KOPT-K1 (cell line): ENCODE data around the gene TMEM255A.
"Not testable (repeated sequence)": the region's sequence is repeated elsewhere in the genome, so short reads cannot be mapped to it uniquely, and the experiment has no call there.

Experiments used
- H3K27ac ChIP-seq: fragments of 200-600 bp; sonication (generic); 2 replicates; pipeline ENCODE4 v1.5.1; 2016; ENCODE audit warnings: antibody characterized with exemption, mild to moderate bottlenecking, low read depth, low read length; ENCODE audit not compliant: poor library complexity, severe bottlenecking
- H3K36me3 ChIP-seq: fragments of 200-600 bp; sonication (generic); 2 replicates; pipeline ENCODE4 v1.5.1; 2017; ENCODE audit warnings: antibody characterized with exemption, mild to moderate bottlenecking, low read length, moderate library complexity; ENCODE audit not compliant: insufficient read depth
- H3K9me3 ChIP-seq: fragments of 200-600 bp; sonication (generic); 2 replicates; pipeline ENCODE4 v1.5.1; 2017; ENCODE audit warnings: antibody characterized with exemption, low read length, mild to moderate bottlenecking; ENCODE audit not compliant: insufficient read depth, poor library complexity, severe bottlenecking

The TMEM255A gene

GRCh38 chrX:120310861-120311726 is at the start of gene TMEM255A:
TSS of gene TMEM255A (minus strand) at chrX:120311461. CDS start at chrX:120311309, 152 bp downstream.
- Histone ChIP-seq H3K27ac (no peak within 1 kb of the TSS), H3K9me3 (no peaks in the 10 kb centered on the region), H3K36me3 (no peaks in the 10 kb centered on the region)

- Histone ChIP-seq H3K27ac (no peak overlapping the region), H3K9me3 (no peaks in the 10 kb centered on the region), H3K36me3 (no peaks in the 10 kb centered on the region)
These were observed 47.6 kb upstream of the TMEM255A start for GRCh38 chrX:120358737-120359456.

GRCh38 chrX:120357186-120357585 is 45.9 kb upstream of the TMEM255A start:
- no peaks in the 10 kb centered on the region for H3K9me3 ChIP-seq
- H3K36me3 ChIP-seq, result no peaks in the 10 kb centered on the region
- no peak overlapping the region for H3K27ac ChIP-seq

GRCh38 chrX:120356084-120356483 is 44.8 kb upstream of the TMEM255A start:
- no peak overlapping the region for H3K27ac ChIP-seq

DNA sequence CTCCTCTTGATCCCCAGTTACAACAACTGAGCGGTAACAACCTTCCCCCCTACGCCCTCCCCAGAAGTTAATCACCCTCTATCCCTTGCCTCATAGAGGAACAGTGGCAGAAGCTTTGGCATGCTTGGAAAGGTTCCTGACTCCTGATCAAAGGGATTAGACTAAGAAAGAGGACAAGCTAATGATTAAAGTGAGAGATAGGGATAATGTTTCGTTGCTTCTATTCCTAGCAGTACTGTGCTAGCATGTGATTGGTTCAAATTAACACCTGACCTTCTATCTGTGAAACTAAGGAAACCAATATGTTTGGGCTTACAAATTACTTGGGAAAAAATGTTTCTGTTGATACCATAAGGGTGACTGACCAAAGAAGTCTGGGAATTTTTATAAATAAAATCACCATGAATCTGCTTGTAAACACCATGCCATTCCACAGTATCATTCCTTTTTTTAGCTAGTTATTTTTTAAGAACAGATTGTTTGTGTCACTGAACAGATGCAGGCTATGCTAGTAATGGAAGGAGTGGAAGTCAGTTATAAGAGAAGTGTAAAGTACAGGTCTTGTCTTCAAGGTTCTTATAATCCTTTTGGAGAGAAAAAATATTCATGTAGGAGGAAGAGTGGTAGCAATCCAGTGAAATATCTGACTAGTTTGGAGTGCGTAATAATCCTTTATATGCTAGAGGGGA is 39.3 kb upstream of the TMEM255A start:
- Histone ChIP-seq H3K9me3 (no peaks in the 10 kb centered on the region), H3K27ac (no peak overlapping the region), H3K36me3 (no peaks in the 10 kb centered on the region)

More at GRCh38 chrX:120356084-120356483, 44.8 kb upstream of the TMEM255A start:
- H3K9me3 ChIP-seq, result no peaks in the 10 kb centered on the region
- H3K36me3 ChIP-seq, result no peaks in the 10 kb centered on the region

GRCh38 chrX:120344566-120344965 is 33.3 kb upstream of the TMEM255A start:
- not testable (repeated sequence) for H3K36me3 ChIP-seq, H3K27ac ChIP-seq, H3K9me3 ChIP-seq

GRCh38 chrX:120336899-120337298 is 25.6 kb upstream of the TMEM255A start:
- Histone ChIP-seq H3K27ac (no peak overlapping the region), H3K36me3 (no peaks in the 10 kb centered on the region), H3K9me3 (peaks cover 14% of the 10 kb centered on the region)

DNA sequence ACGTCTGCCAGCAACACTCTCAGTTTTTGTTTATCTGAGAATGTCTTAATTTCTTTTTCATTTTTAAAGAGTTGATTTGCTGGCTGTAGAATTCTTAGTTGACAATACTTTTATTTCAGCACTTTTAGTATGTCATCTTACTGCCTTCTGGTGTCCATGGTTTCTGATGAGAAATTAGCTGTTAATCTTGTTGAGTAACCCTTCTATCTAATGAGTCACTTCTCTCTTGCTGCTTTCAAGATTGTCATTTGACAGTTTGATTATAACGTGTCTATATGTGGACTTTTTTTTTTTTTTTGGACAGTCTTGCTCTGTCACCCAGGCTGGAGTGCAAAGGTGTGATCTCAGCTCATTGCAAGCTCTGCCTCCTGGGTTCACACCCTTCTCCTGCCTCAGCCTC is 24.0 kb upstream of the TMEM255A start:
- Histone ChIP-seq H3K9me3 (peaks cover 14% of the 10 kb centered on the region), H3K27ac (no peak overlapping the region), H3K36me3 (no peaks in the 10 kb centered on the region)

DNA sequence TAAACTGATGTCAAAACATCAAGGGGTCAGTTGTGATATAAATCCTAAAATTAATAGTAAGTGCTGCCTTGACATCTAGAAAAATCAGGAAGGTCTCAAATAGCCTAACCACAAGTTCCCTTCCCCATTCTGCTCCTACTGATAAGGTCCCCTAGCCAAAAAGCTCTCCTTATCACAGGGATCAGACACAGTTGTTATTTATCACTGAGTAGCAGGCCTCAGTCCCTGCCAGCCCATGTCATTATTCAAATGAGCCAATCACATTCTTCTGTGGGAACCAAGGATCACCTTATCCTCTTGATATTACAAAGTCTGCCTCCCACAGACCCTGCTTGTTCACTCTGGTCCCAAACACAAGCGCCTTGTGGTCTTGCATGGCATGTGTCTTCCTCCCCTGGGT is 23.3 kb upstream of the TMEM255A start:
- Histone ChIP-seq H3K36me3 (no peaks in the 10 kb centered on the region), H3K9me3 (peaks cover 14% of the 10 kb centered on the region), H3K27ac (no peak overlapping the region)

- Histone ChIP-seq H3K27ac (no peak overlapping the region), H3K36me3 (no peaks in the 10 kb centered on the region), H3K9me3 (peaks cover 14% of the 10 kb centered on the region)
These were observed 22.9 kb upstream of the TMEM255A start for GRCh38 chrX:120334151-120334550.

DNA sequence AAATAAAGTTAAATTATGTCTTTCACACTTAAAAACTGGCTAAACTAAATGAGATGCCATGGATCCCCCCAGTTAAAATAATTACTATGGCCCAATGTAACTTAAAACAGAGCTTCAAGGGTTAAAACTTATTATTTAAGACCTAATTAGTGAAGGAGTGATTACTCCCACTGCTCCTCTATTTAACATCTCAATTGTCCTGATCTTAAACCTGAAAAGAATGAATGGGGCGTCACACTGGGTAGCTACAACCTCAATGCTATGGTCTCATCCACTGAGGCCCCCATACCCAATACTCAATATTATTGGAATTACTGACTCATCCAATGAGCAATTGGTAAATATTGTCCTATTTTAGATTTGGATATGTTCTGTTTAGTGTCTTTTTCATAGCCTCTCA is 21.1 kb upstream of the TMEM255A start:
- H3K9me3 ChIP-seq, result peaks cover 14% of the 10 kb centered on the region
- H3K27ac ChIP-seq, result no peak overlapping the region
- no peaks in the 10 kb centered on the region for H3K36me3 ChIP-seq

- Histone ChIP-seq H3K36me3 (no peaks in the 10 kb centered on the region), H3K9me3 (peaks cover 2% of the 10 kb centered on the region)
These were observed 19.9 kb upstream of the TMEM255A start for GRCh38 chrX:120331116-120331515.

GRCh38 chrX:120321520-120322281 is 10.4 kb upstream of the TMEM255A start:
- Histone ChIP-seq H3K36me3 (no peaks in the 10 kb centered on the region), H3K9me3 (no peaks in the 10 kb centered on the region), H3K27ac (no peak overlapping the region)

More at GRCh38 chrX:120331116-120331515, 19.9 kb upstream of the TMEM255A start:
- H3K27ac ChIP-seq, result no peak overlapping the region

- no peaks in the 10 kb centered on the region for H3K9me3 ChIP-seq
- no peak overlapping the region for H3K27ac ChIP-seq
- H3K36me3 ChIP-seq, result no peaks in the 10 kb centered on the region
These were observed 7.2 kb upstream of the TMEM255A start for GRCh38 chrX:120318411-120318810.
